Ascending aorta (tissue), 2 donors: ENCODE results near the gene NPFFR1. TPM values are rescaled to one million over a fixed set of nuclear protein-coding genes. Genes with fewer than 3 reads are reported as not detected.

Experiments
- DNase-seq, 2 donors: peaks; one replicate each; pipeline ENCODE4 v3.0.0-alpha.2; 2019; ENCODE audit warnings: low spot score in 2 of 2
- H3K27ac ChIP-seq, 2 donors: fragments of 200-600 bp; sonication (generic); one replicate each; pipeline ENCODE4 v1.5.1; 2016 to 2017; ENCODE audit warnings: mild to moderate bottlenecking in 1 of 2
- H3K27me3 ChIP-seq: fragments of 200-600 bp; sonication (generic); one replicate; pipeline ENCODE4 v1.5.1; 2017
- H3K36me3 ChIP-seq, 2 donors: fragments of 200-600 bp; sonication (generic); one replicate each; pipeline ENCODE4 v1.5.1; 2016
- H3K4me1 ChIP-seq, 2 donors: fragments of 200-600 bp; sonication (generic); one replicate each; pipeline ENCODE4 v1.5.1; 2016 to 2017; ENCODE audit warnings: mild to moderate bottlenecking in 1 of 2
- H3K4me3 ChIP-seq, 2 donors: fragments of 200-600 bp; sonication (generic); one replicate each; pipeline ENCODE4 v1.5.1; 2016 to 2017; ENCODE audit warnings: mild to moderate bottlenecking in 1 of 2
- H3K9me3 ChIP-seq, 2 donors: fragments of 200-600 bp; sonication (generic); one replicate each; pipeline ENCODE4 v1.5.1; 2016
- CTCF ChIP-seq, 3 experiments: fragments of 200-600 bp in 2 of 3; fragments of 450-650 bp in 1 of 3; sonication (generic) in 2 of 3; IDR thresholded peaks; one replicate each; pipeline ENCODE4 v1.5.1; 2016 to 2019; ENCODE audit warnings: antibody characterized with exemption in 3 of 3, mild to moderate bottlenecking in 1 of 3, moderate library complexity in 1 of 3
- intact Hi-C: fragments of 100-400 bp; cut with DNase I; formaldehyde crosslinking; loops from one replicate; pipeline ENCODE4 v1.15.1; 2023
- total RNA-seq: library from RNA; depleted of rRNA; stranded (reverse); fragments of >200 nt; gene quantifications from one replicate; pipeline ENCODE4 v1.1.0, GENCODE V29; 2016

NPFFR1 gene
- total RNA-seq, 1 donor from 2014 or later = not detected

GRCh38 chr10:70328967-70329366 lies 45.2 kb upstream of the NPFFR1 start:
- Histone ChIP-seq H3K4me1 (peaks cover 6 to 8% of the 10 kb centered on the region in 2 donors), H3K9me3 (no peaks in the 10 kb centered on the region), H3K27me3 (no peaks in the 10 kb centered on the region), H3K4me3 (no peak overlapping the region), H3K27ac (no peak overlapping the region), H3K36me3 (no peaks in the 10 kb centered on the region)
- intact Hi-C loops = loop anchor here (10.0 kb wide), 1 partner anchor 64 kb away; no protein-coding TSS in a partner anchor
- no peak for TF ChIP-seq CTCF (IDR thresholded peaks at IDR 0.05)
- no peak for DNase-seq

GRCh38 chr10:70328018-70328417 lies 44.2 kb upstream of the NPFFR1 start:
- intact Hi-C loops = loop anchor here (10.0 kb wide), 1 partner anchor 63 kb away; no protein-coding TSS in a partner anchor

GRCh38 chr10:70324951-70325781 lies 41.4 kb upstream of the NPFFR1 start:
- Histone ChIP-seq H3K27me3 (no peaks in the 10 kb centered on the region), H3K27ac (no peak overlapping the region), H3K4me1 (no peaks in the 10 kb centered on the region), H3K4me3 (no peak overlapping the region), H3K9me3 (no peaks in the 10 kb centered on the region), H3K36me3 (no peaks in the 10 kb centered on the region)
- no peak for TF ChIP-seq CTCF (IDR thresholded peaks at IDR 0.05)
- no peak for DNase-seq
- intact Hi-C loops = loop anchor here (10.0 kb wide), 1 partner anchor 60 kb away; no protein-coding TSS in a partner anchor

More at GRCh38 chr10:70328018-70328417, 44.2 kb upstream of the NPFFR1 start:
- Histone ChIP-seq H3K4me1 (peaks cover 6 to 8% of the 10 kb centered on the region in 2 donors), H3K36me3 (no peaks in the 10 kb centered on the region), H3K9me3 (no peaks in the 10 kb centered on the region), H3K27me3 (no peaks in the 10 kb centered on the region), H3K4me3 (no peak overlapping the region), H3K27ac (no peak overlapping the region)
- no peak for DNase-seq
- TF ChIP-seq CTCF (IDR thresholded peaks at IDR 0.05) = no peak

GRCh38 chr10:70324339-70324861 lies 40.6 kb upstream of the NPFFR1 start:
- H3K4me1 ChIP-seq = no peaks in the 10 kb centered on the region
- no peaks in the 10 kb centered on the region for H3K9me3 ChIP-seq
- no peak overlapping the region for H3K27ac ChIP-seq
- intact Hi-C loops = loop anchor here (10.0 kb wide), 1 partner anchor 60 kb away; no protein-coding TSS in a partner anchor
- no peak for DNase-seq
- no peaks in the 10 kb centered on the region for H3K27me3 ChIP-seq
- H3K36me3 ChIP-seq = no peaks in the 10 kb centered on the region
- TF ChIP-seq CTCF (IDR thresholded peaks at IDR 0.05) = no peak
- H3K4me3 ChIP-seq = no peak overlapping the region

GRCh38 chr10:70323697-70324338 lies 40.0 kb upstream of the NPFFR1 start:
- DNase-seq = no peak

More at GRCh38 chr10:70323697-70324338, 40.0 kb upstream of the NPFFR1 start:
- Histone ChIP-seq H3K27me3 (no peaks in the 10 kb centered on the region), H3K4me1 (no peaks in the 10 kb centered on the region), H3K27ac (no peak overlapping the region), H3K9me3 (no peaks in the 10 kb centered on the region), H3K4me3 (no peak overlapping the region), H3K36me3 (no peaks in the 10 kb centered on the region)
- intact Hi-C loops = loop anchor here (10.0 kb wide), 1 partner anchor 59 kb away; no protein-coding TSS in a partner anchor
- TF ChIP-seq CTCF (IDR thresholded peaks at IDR 0.05) = no peak
